ENCODE results near the gene CCDC186.

DNA sequence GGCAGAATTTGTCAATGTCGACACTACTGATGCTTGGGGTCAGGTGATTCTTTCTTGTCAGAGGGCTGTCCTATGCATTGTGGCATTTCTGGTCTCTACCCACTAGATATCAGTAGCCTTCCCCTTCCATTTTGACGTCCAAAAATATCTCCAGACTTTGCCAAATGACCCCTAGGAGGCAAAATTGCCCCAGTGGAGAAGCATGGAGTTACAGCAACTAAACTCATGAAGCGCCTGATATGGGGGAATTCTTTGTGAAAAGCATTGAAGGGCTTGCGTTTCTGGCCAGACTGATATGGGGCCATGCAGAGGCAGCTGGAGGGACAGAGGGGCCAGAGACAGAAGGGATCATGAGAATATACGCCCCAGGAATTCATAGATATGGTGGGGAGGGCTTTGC lies 86.7 kb downstream of the CCDC186 start:
- TF ChIP-seq, protein P1, sequence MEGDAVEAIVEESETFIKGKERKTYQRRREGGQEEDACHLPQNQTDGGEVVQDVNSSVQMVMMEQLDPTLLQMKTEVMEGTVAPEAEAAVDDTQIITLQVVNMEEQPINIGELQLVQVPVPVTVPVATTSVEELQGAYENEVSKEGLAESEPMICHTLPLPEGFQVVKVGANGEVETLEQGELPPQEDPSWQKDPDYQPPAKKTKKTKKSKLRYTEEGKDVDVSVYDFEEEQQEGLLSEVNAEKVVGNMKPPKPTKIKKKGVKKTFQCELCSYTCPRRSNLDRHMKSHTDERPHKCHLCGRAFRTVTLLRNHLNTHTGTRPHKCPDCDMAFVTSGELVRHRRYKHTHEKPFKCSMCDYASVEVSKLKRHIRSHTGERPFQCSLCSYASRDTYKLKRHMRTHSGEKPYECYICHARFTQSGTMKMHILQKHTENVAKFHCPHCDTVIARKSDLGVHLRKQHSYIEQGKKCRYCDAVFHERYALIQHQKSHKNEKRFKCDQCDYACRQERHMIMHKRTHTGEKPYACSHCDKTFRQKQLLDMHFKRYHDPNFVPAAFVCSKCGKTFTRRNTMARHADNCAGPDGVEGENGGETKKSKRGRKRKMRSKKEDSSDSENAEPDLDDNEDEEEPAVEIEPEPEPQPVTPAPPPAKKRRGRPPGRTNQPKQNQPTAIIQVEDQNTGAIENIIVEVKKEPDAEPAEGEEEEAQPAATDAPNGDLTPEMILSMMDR (IDR thresholded peaks at IDR 0.05; ENCODE audit: poor library complexity): no peak
- TF ChIP-seq EZH2 (IDR thresholded peaks at IDR 0.05; ENCODE audit: borderline replicate concordance): no peak
- no peak for TF ChIP-seq EZH2phosphoT487 (IDR thresholded peaks at IDR 0.05; ENCODE audit: low read depth, severe bottlenecking, unreplicated experiment)
